HG03280 (cell line): ENCODE measurements around the gene KMT2D.

Source experiments
- ATAC-seq: cut with Tn5 transposase; IDR thresholded peaks from one replicate; pipeline ENCODE4 v1.9.1; 2021; ENCODE audit warnings: mild to moderate bottlenecking, moderate library complexity; ENCODE audit not compliant: unreplicated experiment

The KMT2D gene

DNA sequence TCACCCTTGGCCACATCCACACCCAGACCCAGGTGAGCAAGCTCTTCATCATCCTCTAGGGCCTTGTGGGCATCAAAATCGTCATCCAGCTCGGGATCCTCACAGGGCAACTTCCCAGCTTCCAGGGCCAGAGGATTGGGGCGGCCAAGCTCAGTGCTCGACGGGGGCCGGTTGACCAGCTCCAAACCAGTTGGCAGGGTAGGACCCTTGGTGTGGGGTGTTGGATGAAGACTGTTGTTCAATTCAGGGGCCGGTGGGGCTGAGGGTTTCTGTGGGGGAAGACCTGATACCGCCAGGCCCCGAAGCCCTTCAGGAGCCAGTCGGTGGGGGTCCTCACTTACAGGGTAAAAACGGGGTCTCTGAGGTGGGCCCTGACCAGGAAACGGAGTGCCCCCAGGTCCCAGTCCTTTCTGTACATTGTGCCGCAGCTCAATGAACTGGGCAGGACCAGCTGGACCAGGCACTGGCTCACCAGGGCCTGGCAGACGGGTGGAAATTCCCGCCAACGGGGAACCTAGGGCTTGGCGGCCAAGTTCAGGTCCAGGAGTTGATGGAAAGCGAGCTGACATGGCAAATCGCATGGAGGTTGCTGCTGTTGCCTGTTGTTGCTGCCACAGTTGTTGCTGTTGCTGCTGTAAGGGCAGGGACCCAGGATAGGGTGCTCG is 22.2 kb downstream of the KMT2D start:
- no peak for ATAC-seq

DNA sequence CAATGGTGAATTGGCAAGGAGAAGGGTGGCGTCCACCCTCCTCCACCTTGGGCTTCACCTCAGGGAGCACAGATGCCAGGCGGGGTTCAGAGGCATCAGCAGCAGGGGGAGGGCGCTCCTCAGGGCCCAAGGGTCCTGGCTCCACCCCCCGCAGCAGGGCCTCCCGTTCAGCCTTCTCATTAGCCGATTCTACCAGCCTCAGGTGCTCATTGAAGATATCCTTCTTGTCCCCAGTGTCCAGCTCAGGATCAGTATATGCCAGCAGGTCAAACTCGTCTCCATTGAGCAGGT is 22.7 kb downstream of the KMT2D start:
- ATAC-seq: no peak

DNA sequence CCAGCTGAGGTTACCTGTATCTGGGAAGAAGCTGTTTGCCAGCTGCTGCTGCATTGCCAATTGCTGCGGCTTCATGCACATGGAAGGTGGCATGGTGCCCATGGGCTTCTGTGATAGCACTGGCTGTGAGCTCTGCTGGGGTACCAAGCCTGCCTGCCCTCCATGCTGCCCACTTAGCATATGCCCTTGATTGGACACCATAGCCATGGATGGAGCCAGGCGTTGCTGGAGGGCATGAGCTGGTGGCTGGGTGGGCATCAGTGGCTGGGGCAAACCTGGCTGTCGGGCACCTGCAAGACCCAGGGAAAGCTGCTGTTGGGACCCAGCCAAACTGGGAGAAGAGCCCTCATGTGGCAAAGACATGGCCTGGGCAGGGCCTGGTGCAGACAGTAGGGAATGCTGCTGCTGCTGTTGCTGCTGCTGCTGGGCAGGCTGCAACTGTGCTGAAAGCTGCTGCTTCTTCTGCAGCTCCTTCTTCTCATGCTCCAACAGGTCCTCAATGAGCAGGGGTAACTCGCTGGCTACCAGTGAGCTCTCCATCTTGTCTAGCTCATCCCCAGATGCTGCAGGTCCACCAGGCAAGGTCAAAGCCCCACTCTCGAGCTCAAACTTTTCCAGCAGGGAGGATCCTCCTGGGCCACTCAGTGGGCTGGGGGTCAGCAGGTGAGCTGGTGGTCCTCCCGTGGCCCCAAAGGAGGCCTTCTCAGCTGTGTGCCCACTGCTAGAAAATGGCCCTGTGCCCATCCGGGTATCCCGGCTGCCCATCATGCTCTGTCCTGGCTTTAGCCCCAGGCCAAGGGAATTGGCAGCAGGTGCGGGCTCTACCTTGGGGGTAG is 23.3 kb downstream of the KMT2D start:
- ATAC-seq: no peak

DNA sequence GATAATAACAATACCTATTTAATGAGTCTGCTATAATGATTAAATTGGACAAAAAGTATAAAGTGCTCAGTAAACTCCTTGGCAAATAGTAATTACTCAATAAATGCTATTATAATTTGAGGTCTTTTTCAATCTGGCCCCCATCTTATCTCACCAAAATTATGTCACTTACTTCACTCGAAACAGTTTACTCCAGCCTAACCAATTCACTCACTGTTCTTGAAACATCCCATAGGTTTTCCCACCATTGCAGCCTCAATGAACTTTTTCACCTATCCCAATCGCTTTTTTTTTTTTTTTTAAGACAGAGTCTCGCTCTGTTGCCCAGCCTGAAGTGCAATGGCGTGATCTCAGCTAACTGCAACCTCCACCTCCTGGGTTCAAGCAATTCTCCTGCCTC is 24.6 kb downstream of the KMT2D start:
- no peak for ATAC-seq

DNA sequence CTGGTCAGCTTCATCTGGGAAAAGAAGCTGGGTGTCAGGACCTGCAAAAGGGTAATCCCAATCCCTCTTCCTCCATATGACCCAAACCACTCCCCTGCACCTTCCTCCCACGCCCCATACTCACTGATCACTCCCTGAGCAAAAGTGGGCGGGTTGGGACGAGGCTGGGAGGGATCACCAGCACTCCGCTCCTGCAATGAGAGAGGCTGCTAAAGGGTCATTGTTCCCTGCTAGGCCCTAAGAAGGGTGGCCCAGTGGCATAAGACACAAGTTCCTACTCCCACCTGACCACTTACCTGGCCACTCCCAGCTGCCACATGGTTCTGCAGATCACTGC is 26.3 kb downstream of the KMT2D start:
- ATAC-seq: no peak

DNA sequence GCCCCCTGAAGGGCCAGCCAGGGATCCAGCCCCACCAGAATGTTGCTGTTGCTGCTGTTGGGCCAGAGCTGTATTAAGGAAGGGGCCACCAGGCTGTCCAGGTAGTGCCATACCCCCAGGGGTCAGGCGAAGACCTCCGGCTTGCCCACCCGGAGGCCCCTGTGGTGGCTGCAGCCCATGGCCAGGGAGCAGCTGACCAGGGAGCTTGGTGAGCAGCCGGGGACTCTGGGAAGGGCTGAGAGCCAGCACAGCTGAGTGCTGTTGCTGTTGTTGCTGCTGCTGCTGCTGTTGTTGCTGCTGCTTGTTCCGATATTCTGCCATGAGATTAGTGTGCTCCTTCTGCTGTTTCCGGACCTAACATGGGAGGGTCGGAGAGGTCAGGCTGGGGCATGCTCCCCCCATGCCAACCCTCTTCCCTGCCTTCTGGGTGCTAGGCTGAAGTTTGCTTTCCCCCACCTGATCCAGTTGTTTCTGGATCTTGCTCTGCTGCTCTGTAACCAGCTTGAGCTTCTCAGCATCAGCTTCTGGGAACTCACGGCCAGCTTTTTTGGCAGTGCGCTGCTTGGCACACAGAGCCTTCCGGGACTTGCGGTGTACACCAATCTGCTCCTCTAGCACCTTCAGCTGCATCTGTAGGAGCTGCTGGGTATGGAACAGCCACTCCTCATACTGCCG is 26.8 kb downstream of the KMT2D start:
- ATAC-seq: no peak

DNA sequence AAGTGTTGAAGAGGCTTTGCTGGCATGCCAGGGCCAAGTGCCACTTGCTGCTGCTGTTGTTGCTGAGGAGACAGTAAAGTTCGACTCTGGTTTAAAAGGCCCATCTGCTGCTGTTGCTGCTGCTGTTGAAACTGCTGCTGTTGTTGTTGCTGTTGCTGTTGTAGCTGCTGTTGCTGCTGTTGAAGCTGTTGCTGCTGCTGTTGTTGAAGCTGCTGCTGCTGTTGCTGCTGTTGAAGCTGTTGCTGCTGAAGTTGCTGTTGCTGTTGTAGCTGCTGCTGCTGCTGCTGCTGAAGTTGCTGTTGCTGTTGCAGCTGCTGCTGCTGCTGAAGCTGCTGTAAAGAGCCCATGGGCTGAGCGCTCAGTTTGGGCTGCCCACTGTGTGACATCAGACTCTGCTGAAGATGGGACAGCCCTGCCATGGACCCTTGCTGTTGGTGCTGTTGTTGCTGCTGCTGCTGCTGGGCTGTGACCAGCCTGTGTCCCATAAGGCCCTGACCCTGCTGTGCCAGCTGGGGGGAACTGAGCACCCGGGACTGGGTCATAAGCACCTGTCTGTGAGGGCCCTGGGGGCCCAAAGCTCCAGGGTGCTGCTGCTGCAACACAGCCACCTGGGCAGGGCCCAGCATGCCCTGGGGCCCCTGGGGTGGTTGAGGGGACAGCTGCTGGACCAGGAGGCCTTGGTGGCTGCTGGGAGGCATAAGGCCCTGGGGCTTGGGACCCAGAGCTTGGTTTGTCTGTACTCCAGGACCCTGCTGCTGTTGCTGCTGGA is 27.7 kb downstream of the KMT2D start:
- ATAC-seq: no peak

DNA sequence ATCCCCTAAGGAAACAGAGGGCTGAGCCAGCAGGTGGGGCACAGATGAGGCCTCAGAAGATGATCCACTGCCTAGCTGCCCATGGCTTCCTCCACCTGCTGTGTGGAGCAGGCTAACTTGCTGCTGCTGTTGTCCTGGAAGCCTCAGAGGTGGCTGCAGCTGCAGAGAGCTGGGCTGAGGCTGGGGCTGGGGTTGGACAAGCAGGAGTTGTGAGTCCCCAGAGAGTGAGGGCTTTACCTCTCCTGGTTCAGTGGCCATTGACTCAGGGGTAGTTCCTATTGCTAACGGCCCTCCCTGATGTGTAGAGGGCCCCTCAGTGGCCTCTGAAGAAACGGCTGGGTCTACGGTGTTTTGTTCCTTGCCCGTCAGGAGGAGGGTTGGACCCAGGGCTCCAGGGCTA is 28.3 kb downstream of the KMT2D start:
- no peak for ATAC-seq

DNA sequence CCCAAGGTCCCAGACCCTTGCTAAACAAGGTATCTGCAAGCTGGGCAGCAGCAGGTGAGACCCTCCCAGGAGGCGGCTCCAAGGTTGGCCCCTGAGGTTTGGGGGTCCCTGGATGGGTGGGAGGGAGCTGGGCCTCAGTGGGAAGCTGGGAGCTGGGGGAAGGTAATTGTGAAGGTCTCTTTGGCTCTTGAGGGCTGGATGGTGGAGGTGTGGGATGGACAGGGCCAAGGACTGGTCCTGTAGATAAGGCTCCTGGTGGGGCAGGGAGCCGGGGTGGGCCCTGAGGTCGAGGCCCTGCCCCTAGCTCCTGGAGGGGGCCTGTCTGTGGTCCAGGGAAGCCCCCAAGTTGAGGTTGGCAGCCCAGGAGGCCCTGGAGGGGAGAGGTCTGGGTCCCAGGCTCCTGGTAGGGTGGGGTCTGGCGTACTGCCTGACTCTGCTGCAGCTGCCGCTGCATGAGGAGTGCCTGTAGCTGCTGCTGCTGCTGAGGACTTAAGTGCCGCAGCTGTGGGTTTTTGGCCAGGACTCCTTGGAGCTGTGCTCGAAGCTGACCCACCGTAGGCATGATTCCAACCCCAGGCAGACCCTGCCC is 28.9 kb downstream of the KMT2D start:
- no peak for ATAC-seq

DNA sequence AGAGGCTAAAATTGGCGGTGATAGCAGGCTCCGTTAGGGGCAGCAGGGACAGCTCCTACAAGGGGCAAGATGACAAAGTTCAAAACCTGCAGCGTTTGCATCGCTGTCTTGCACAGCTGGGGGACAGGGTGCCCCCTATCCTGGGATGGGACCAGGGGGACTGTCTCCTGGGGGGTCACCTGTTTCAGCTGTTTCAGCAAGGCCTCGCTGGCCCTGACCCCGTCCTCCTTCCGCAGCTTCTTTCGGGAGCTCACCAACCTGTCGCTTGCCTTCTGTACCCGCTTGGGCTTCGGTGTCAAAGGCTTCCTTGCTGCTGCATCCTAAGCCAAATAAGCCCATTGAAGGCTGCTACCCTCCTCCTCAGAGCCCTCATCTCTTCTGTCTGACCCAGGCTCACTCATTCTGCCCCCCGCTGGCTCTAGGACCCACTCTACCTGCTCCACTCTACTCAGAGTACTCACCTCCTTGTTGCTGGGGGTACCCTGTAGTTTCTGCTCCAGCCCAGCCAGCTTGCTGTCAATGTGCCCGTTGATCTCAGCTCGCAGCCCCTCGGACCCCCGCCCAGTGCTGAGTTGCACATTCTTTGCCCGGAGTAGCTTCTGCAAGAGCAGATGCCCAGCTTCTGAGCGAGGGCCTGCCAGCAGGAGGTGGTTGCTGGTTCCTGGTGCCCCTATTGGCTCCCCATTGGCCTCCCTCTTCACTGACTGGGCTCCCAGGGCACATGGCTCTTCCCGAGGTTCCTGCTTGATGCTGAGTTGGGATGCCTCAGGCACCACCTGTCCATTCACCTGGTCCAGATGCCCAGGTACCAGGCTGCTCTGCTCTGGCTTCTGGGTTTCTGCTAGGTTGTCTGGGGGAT is 29.7 kb downstream of the KMT2D start:
- no peak for ATAC-seq

DNA sequence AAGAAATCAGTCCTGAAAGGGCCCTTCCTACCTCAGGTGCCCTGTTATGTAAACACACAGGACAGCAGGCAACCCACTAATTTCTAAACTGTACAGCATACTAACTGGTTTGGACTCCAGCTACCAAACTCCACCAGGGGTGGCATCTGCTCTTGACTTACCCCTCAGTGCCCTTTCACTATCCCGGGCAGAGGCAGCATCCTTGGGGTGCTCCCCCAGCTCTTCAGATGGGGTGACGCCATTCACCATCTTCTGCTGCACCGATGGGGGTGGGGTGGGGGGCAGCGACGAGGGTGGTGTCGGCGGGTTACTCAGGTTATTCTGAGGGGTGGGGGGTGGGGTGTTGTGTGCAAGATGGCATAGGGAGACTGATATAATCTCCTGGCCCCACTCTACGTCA is 30.5 kb downstream of the KMT2D start:
- ATAC-seq: no peak

DNA sequence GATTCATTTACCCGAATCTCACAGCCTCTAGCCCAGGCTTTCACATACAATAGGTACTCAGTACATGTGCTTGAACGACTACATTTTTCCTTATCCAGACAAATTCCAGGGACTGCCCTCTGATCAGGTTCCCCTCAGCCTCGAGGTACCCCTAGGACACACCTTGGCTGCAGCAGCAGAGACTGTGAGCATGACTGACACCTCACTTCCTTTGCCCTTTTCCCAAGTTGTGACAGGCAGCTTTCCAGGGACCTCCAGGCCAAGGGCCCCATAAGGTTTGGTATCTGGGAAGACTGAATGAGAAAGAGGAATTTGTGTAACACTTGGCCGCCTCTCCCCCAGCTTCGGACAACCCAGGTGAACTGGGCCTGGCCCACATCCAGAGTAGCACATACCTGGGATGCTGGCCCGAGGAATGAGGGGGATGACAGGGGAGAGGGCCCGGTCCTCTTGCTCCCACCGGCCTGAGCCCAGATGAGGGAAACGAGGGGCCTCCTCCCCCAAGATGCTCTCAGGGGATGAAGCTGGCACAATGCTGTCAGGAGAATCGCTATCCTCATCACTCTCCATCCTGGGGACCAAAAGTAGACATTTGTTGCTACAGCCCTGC is 31.8 kb downstream of the KMT2D start:
- ATAC-seq: no peak

DNA sequence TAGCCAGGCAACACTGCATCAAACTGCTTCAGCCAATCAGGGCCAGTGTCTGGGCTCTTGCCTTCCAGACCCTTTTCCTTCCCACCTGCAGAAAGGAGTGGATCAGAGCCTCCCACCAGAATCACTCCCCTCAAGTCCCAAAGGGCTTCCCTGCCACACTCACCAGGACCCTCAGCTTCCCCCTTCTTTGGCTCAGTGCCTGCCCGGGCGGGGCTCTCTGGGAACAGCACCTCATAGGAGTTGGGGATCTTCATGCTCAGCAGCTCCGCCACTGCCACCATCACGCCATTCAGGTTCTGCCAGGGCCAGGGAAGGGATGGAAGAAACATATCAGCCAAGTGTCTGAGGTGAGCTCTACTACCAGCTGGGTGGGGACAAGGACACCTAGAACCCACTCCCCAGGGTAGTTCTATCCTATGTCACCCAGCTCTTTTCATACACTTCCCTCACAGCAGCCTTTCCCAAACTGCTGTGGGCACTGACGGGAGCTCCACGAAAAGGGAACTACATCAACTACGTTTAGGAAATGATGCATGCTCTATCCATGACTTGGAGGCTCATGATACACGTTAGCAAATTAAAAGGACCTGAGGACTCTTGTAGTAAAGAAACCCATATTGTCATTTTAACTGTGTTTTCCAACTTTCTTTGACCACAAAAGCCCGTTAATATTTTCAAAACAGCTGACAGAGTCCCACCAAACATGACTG is 32.6 kb downstream of the KMT2D start:
- no peak for ATAC-seq

DNA sequence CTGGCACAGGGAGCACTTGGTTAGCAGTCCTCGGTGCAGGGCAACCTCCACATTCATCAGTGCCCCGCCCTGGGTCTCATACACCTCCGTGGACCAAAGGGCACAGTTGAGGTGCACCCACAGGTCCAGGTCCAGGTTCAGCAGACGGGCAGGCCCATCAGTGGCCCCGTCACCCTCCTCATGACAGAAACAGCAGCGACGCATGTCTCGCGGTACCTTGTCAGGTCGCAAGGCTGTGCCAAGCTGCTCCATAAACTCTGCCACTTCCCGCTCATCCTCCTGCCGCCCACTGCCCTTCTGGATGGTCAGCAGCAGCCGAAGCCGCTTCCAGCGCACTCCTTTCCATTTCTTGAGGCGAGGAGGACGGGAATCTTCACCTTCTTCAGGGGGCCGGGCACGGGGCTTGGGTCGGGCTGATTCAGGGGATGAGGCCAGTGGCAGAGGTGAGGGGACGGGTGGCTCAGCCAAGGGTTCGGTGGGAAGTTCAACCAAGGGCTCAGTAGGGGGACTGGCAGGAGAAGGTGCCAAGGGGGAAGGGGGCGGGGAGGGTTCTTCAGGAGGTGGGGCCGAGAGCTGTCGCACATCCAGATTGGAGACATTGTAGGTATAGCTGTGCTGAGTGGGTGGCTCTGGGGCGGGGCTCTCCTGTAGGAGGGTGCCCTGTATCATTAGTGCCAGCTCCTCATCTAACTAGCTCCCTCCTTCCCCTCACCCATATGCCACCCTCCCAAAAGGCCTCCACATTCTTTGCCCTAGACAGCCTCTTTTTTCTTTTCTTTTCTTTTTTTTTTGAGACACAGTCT is 33.7 kb downstream of the KMT2D start:
- ATAC-seq: no peak

DNA sequence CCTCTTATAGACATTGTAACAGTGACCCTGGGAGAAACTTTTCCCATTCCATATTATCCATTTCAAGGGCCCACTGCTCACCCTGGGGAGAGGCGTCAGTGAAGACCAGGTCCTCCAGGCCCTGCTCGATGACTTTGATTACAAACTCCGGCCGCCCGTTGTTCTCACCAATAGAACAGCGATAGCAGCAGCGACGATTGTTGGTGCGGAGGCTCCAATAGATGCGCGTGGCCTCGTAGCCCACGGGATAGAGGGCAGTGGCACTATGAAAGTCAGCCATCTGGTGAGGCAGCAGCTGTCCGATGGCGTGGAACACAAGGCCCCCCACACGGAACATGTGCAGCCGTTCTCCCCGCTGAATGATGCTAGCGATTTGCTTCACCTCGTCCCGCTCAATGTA is 34.5 kb downstream of the KMT2D start:
- ATAC-seq: no peak

DNA sequence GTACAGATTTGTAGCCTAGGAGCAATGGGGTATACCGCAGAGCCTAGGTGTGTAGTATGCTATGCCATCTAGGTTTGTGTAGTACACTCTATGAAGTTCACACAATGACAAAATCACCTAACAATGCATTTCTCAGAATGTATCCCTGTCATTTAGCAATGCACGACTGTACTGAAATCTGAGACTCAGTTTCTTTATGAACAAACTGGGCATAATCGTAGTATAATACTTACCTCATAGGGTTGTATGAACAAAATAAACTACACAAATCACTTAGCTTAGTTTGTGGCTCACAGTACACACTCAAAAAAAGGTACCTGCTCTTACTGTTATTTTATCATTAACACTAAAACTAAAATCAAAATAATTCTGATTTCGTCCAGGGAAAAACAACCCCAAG is 35.1 kb downstream of the KMT2D start:
- no peak for ATAC-seq

DNA sequence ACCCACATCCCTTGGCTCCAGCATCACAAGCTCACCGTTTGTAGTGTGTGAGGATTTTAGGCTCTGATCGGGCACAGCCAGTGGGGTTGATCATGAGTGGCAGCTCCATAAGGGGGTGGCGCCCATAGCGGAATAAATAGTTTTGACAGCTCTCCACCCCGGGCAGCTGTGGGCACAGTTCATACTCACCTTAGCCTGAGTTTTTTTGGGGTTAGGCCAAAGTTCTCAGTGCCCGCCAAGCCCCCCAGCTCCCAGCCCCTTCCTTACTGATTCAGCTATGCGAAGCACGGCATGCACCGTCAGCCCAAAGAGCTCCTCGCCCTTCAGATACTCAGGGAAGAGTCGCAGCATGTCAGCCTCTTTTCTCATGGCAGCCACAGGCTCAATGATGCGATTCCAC is 36.1 kb downstream of the KMT2D start:
- ATAC-seq: no peak

DNA sequence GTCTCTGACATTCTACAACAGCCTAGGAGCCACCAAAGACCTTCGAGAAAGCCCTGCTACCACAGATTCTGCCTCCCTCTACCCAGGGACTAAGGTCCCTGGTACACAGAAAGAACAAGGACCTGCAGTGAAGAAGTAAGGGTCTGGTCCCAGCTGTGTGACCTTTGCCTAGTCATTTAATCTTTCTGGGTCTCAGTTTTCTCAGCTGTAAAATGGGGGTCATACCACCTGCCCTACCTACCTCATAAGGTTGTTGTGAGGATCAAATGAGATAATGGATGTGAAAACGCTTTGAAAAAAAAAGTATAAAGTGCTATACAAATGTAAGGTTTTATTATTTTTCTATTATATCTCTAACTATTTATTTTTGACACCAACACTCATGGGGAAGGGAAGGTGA is 36.8 kb downstream of the KMT2D start:
- ATAC-seq: no peak
